CD8-positive, alpha-beta memory T cell (primary cell): ENCODE measurements around the gene TRIM17. TPM values are rescaled to one million over a fixed set of nuclear protein-coding genes. Genes with fewer than 3 reads are reported as not detected.

ENCODE experiments used
- CTCF ChIA-PET: fragments of 350-600 bp; sonication (Branson Sonifier 250); formaldehyde crosslinking; loops from one replicate; lab custom pipeline; 2021; ENCODE audit warnings: antibody characterized with exemption; lab: Charles Lee
- POLR2A ChIA-PET: fragments of 350-600 bp; sonication (Branson Sonifier 250); formaldehyde crosslinking; loops from one replicate; lab custom pipeline; 2021; ENCODE audit warnings: antibody characterized with exemption; lab: Charles Lee
- DNase-seq, 5 donors: peaks; one replicate each; pipeline versions ENCODE4 v3.0.0 to v3.0.0-alpha.2; 2020 to 2022; ENCODE audit warnings: mixed read lengths in 1 of 5
- H3K27ac ChIP-seq: one replicate; pipeline ENCODE4 v1.7.0; 2013; ENCODE audit warnings: low read depth, mild to moderate bottlenecking, low read length, moderate library complexity
- H3K27me3 ChIP-seq: 2 replicates; pipeline ENCODE4 v1.7.0; 2013; ENCODE audit warnings: low read length, mild to moderate bottlenecking; ENCODE audit not compliant: insufficient read depth, poor library complexity, severe bottlenecking
- H3K36me3 ChIP-seq: 2 replicates; pipeline ENCODE4 v1.7.0; 2013; ENCODE audit warnings: mild to moderate bottlenecking, low read length, moderate library complexity; ENCODE audit not compliant: insufficient read depth
- H3K4me1 ChIP-seq: 2 replicates; pipeline ENCODE4 v1.7.0; 2013; ENCODE audit warnings: mild to moderate bottlenecking, low read length, moderate library complexity; ENCODE audit not compliant: insufficient read depth
- H3K4me3 ChIP-seq: 2 replicates; pipeline ENCODE4 v1.7.0; 2013; ENCODE audit warnings: mild to moderate bottlenecking, low read length
- H3K9me3 ChIP-seq: 2 replicates; pipeline ENCODE4 v1.7.0; 2013; ENCODE audit warnings: mild to moderate bottlenecking, low read length
- H3K27ac Mint-ChIP-seq, 8 donors: one replicate each; pipeline ENCODE4 v1.8.0; 2020 to 2021; ENCODE audit warnings: mixed read lengths in 8 of 8, mild to moderate bottlenecking in 6 of 8, inconsistent platforms in 3 of 8, moderate library complexity in 3 of 8
- H3K27me3 Mint-ChIP-seq, 2 donors: one replicate each; pipeline ENCODE4 v1.8.0; 2020 to 2021; ENCODE audit warnings: mixed read lengths in 2 of 2, mild to moderate bottlenecking in 1 of 2, moderate library complexity in 1 of 2
- H3K36me3 Mint-ChIP-seq, 3 donors: one replicate each; pipeline ENCODE4 v1.8.0; 2020 to 2021; ENCODE audit warnings: mixed read lengths in 3 of 3, inconsistent platforms in 1 of 3, mild to moderate bottlenecking in 1 of 3
- H3K4me1 Mint-ChIP-seq, 3 donors: one replicate each; pipeline ENCODE4 v1.8.0; 2020 to 2021; ENCODE audit warnings: mixed read lengths in 3 of 3, inconsistent platforms in 1 of 3, mild to moderate bottlenecking in 1 of 3
- H3K4me3 Mint-ChIP-seq, 7 donors: one replicate each; pipeline ENCODE4 v1.8.0; 2020 to 2021; ENCODE audit warnings: mixed read lengths in 7 of 7, mild to moderate bottlenecking in 6 of 7, moderate library complexity in 4 of 7, inconsistent platforms in 2 of 7
- H3K9me3 Mint-ChIP-seq, 5 donors: one replicate each; pipeline ENCODE4 v1.8.0; 2020 to 2022; ENCODE audit warnings: mixed read lengths in 5 of 5, mild to moderate bottlenecking in 3 of 5, moderate library complexity in 2 of 5, inconsistent platforms in 1 of 5
- polyA plus RNA-seq: library from polyadenylated mRNA; unstranded; fragments of 300-500 nt; fragmentation: Illumina TruSeq; gene quantifications from one replicate; pipeline ENCODE4 v1.2.3, GENCODE V29; 2021
- total RNA-seq, 2 experiments: library from RNA; stranded (reverse); gene quantifications; one replicate each; pipeline ENCODE4 v1.2.3, GENCODE V29; 2021

The TRIM17 gene
- total and polyA plus RNA-seq, 3 experiments from 2014 or later: 0.60 to 2.1 (median 1.8) TPM

GRCh38 chr1:228373681-228374571 is 42.7 kb downstream of the TRIM17 start:
- peaks cover 0 to 4% of the 10 kb centered on the region in 2 donors for H3K27me3 Mint-ChIP-seq
- CTCF ChIA-PET: no interaction called here
- peaks cover 4 to 10% (median 4%) of the 10 kb centered on the region in 3 donors for H3K4me1 Mint-ChIP-seq
- no peaks in the 10 kb centered on the region for H3K9me3 Mint-ChIP-seq
- no peaks in the 10 kb centered on the region for H3K36me3 Mint-ChIP-seq
- Histone ChIP-seq H3K27me3 (no peaks in the 10 kb centered on the region), H3K36me3 (no peaks in the 10 kb centered on the region), H3K9me3 (no peaks in the 10 kb centered on the region), H3K27ac (no peak overlapping the region), H3K4me3 (no peak overlapping the region), H3K4me1 (peaks cover 2% of the 10 kb centered on the region)
- H3K4me3 Mint-ChIP-seq: peak overlapping the region in 1 of 7 donors; percentile 51
- H3K27ac Mint-ChIP-seq: no peak overlapping the region
- POLR2A ChIA-PET: no interaction called here
- no peak for DNase-seq

- ChIA-PET CTCF (no interaction called here), POLR2A (no interaction called here)
- Histone ChIP-seq H3K4me3 (no peak overlapping the region), H3K27ac (no peak overlapping the region), H3K9me3 (no peaks in the 10 kb centered on the region), H3K4me1 (no peaks in the 10 kb centered on the region), H3K27me3 (no peaks in the 10 kb centered on the region), H3K36me3 (no peaks in the 10 kb centered on the region)
- DNase-seq: no peak
- Mint-ChIP-seq H3K4me3 (no peak overlapping the region), H3K9me3 (no peaks in the 10 kb centered on the region), H3K27ac (no peak overlapping the region), H3K4me1 (peaks cover 0 to 5% (median 0%) of the 10 kb centered on the region in 3 donors), H3K27me3 (no peaks in the 10 kb centered on the region), H3K36me3 (no peaks in the 10 kb centered on the region)
Observed at GRCh38 chr1:228373004-228373680, 43.5 kb downstream of the TRIM17 start.

- H3K4me3 ChIP-seq: no peak overlapping the region
- ChIA-PET CTCF (no interaction called here), POLR2A (no interaction called here)
- no peaks in the 10 kb centered on the region for H3K4me1 ChIP-seq
- Mint-ChIP-seq H3K36me3 (no peaks in the 10 kb centered on the region), H3K27ac (no peak overlapping the region), H3K4me1 (peaks cover 0 to 2% (median 0%) of the 10 kb centered on the region in 3 donors), H3K4me3 (no peak overlapping the region), H3K9me3 (no peaks in the 10 kb centered on the region), H3K27me3 (no peaks in the 10 kb centered on the region)
- H3K36me3 ChIP-seq: no peaks in the 10 kb centered on the region
- DNase-seq: no peak
- H3K27me3 ChIP-seq: no peaks in the 10 kb centered on the region
- no peak overlapping the region for H3K27ac ChIP-seq
- H3K9me3 ChIP-seq: no peaks in the 10 kb centered on the region
Observed at GRCh38 chr1:228372183-228373003, 44.3 kb downstream of the TRIM17 start.

- Histone ChIP-seq H3K4me3 (no peak overlapping the region), H3K9me3 (no peaks in the 10 kb centered on the region), H3K36me3 (no peaks in the 10 kb centered on the region), H3K27ac (no peak overlapping the region), H3K27me3 (no peaks in the 10 kb centered on the region), H3K4me1 (no peaks in the 10 kb centered on the region)
- Mint-ChIP-seq H3K4me3 (no peak overlapping the region), H3K36me3 (no peaks in the 10 kb centered on the region), H3K27ac (no peak overlapping the region), H3K9me3 (no peaks in the 10 kb centered on the region), H3K27me3 (no peaks in the 10 kb centered on the region), H3K4me1 (no peaks in the 10 kb centered on the region)
- no peak for DNase-seq
- CTCF ChIA-PET: no interaction called here
- POLR2A ChIA-PET: no interaction called here
Observed at GRCh38 chr1:228371741-228372182, 44.9 kb downstream of the TRIM17 start.

- no peak overlapping the region for H3K27ac ChIP-seq
- CTCF ChIA-PET: no interaction called here
- H3K27me3 ChIP-seq: no peaks in the 10 kb centered on the region
- H3K36me3 ChIP-seq: no peaks in the 10 kb centered on the region
- Mint-ChIP-seq H3K27ac (no peak overlapping the region), H3K4me3 (no peak overlapping the region), H3K4me1 (no peaks in the 10 kb centered on the region), H3K9me3 (no peaks in the 10 kb centered on the region), H3K36me3 (no peaks in the 10 kb centered on the region), H3K27me3 (no peaks in the 10 kb centered on the region)
- no peaks in the 10 kb centered on the region for H3K9me3 ChIP-seq
- POLR2A ChIA-PET: no interaction called here
- H3K4me1 ChIP-seq: no peaks in the 10 kb centered on the region
- no peak overlapping the region for H3K4me3 ChIP-seq
- DNase-seq: no peak
Observed at GRCh38 chr1:228370941-228371740, 45.5 kb downstream of the TRIM17 start.

- Histone ChIP-seq H3K27me3 (no peaks in the 10 kb centered on the region), H3K36me3 (no peaks in the 10 kb centered on the region), H3K4me3 (no peak overlapping the region), H3K9me3 (no peaks in the 10 kb centered on the region), H3K4me1 (no peaks in the 10 kb centered on the region), H3K27ac (peak overlapping the region; percentile 82)
- no peaks in the 10 kb centered on the region for H3K4me1 Mint-ChIP-seq
- CTCF ChIA-PET: no interaction called here
- no peak for DNase-seq
- no peaks in the 10 kb centered on the region for H3K36me3 Mint-ChIP-seq
- no peaks in the 10 kb centered on the region for H3K27me3 Mint-ChIP-seq
- no peak overlapping the region for H3K4me3 Mint-ChIP-seq
- H3K27ac Mint-ChIP-seq: no peak overlapping the region
- H3K9me3 Mint-ChIP-seq: no peaks in the 10 kb centered on the region
- POLR2A ChIA-PET: no interaction called here
Observed at GRCh38 chr1:228370439-228370940, 46.2 kb downstream of the TRIM17 start.

GRCh38 chr1:228369608-228370438 is 46.8 kb downstream of the TRIM17 start:
- Histone ChIP-seq H3K27ac (peak overlapping the region; percentile 82), H3K27me3 (no peaks in the 10 kb centered on the region), H3K4me1 (no peaks in the 10 kb centered on the region), H3K9me3 (no peaks in the 10 kb centered on the region), H3K36me3 (no peaks in the 10 kb centered on the region), H3K4me3 (no peak overlapping the region)
- Mint-ChIP-seq H3K36me3 (no peaks in the 10 kb centered on the region), H3K27ac (no peak overlapping the region), H3K9me3 (no peaks in the 10 kb centered on the region), H3K4me1 (no peaks in the 10 kb centered on the region), H3K4me3 (no peak overlapping the region), H3K27me3 (no peaks in the 10 kb centered on the region)
- CTCF ChIA-PET: no interaction called here
- POLR2A ChIA-PET: no interaction called here
- DNase-seq: no peak
